GM19463 (cell line): ENCODE data around the gene SURF4.
"Not testable (repeated sequence)": the region's sequence is repeated elsewhere in the genome, so short reads cannot be mapped to it uniquely, and the experiment has no call there.

Experiments used
- ATAC-seq: cut with Tn5 transposase; IDR thresholded peaks from one replicate; pipeline ENCODE4 v1.9.1; 2021; ENCODE audit warnings: mild to moderate bottlenecking, moderate library complexity; ENCODE audit not compliant: unreplicated experiment

Gene SURF4

DNA sequence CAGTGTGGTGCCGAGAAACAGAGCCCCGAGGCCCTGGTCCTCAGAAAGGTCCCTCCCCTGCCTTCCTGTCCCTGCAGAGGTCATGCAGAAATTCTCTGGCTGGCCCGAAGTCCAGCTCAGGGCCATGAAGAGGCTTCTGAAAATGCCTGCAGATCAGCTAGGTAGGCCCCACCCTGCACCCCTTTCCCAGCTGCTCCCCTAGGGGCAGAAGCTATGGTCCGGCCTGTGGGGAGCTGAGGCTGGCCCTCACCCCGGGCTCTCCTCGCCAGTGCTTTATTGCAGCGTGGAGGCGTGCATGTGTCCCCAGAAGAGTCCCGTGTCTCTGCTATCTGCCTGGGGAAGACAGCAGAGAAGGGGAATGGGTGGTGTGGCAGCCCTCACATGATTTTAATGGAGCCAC, 22.0 kb upstream of the SURF4 start:
- ATAC-seq, result no peak

DNA sequence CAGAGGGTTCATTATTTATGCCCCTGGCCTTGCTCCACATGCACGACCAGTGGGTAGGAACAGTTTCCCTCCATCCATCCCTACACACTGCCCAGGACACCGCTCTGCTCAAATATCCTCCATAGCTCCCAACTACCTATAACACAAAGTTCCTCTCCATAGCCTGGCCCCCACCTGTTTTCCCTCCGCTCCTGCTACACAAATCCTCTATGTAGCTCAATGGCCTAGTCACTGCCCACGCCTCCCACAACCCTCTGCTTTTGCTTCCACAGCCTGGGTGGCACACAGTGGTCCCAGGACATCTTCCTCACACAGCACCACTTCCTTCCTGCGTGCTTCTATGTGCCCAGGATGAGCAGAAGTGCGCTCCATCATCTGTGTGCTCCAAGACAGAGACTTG, 21.5 kb upstream of the SURF4 start:
- no peak for ATAC-seq

DNA sequence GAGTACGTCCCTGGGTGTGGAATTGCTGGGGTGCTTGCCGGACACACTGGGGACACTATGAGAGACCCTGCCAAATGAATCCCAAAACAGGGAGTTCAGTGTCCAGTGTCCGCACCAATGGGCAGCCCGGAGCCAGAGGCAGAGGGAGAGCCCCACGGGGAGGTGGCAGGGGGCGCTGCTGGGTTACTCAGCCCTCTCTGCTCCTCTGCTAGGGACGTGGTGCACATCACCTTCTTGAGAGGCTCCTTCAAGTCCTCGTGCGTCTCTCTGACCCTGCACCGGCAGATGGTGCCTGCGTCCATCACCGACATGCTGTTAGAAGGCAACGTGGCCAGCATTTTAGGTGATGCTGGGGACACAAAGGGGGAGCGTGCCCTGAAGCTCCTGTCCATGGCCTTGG, 21.1 kb upstream of the SURF4 start:
- no peak for ATAC-seq

DNA sequence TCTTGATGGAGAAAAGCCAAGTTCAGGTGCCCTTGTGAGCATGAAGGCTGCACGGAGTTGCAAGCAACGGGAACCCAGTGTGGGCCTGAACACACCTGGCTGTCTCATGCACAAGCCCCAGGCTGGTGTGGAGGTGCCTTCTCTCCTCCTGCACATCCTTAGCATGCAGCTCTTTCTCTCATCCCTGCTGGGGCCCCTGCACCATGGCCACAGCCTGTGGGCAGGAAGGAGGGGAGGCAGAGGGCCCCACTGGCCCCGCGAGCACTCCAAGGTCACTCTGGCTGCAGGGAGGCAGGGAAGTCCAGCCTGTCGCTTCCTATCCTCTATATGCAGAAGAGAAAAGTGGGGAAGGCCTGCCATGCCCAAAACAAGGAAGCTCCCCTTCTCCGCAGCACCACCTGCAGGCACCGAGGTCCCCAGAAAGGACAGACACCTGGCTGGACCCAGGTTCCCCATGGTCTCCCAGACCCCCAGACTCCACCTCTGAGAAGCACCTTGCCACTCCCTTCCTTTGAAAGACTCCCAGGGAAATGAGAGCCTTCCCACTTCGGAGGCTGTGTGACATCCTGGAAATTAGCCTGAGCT, 18.9 kb upstream of the SURF4 start:
- ATAC-seq, result no peak

DNA sequence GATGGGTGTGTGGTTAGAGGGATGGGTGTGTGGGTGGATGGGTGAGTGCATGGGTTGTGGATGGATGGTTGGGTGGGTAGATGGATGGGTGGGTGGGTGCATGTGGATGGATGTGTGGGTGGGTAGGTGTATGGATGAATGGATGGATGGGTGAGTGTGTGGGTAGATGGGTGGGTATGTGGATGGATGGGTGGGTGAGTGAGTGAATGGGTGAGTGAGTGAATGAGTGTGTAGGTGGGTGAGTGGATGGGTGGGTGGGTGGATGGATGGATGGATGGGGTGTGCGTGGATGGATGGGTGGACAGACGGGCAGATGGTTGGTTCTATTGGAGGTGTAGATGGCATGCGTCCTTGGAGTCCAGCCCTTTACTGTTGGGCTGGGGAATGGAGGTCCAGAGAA, 17.5 kb upstream of the SURF4 start:
- ATAC-seq, result no peak

DNA sequence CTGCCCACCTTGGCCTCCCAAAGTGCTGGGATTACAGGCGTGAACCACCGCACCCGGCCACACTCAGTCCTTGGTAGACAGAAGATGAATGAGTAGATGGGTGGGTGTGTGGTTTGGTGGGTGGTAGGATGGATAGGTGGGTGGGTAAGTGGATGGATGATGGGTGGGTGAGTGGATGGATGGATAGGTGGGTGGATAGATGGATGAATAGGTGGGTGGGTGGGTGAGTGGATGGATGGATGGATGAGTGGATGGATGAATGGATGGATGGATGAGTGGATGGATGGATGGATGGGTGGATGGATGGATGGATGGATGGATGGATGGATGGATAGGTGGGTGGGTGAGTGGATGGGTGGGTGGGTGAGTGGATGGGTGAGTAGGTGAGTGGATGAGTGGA, 16.4 kb upstream of the SURF4 start:
- ATAC-seq, result not testable (repeated sequence)

DNA sequence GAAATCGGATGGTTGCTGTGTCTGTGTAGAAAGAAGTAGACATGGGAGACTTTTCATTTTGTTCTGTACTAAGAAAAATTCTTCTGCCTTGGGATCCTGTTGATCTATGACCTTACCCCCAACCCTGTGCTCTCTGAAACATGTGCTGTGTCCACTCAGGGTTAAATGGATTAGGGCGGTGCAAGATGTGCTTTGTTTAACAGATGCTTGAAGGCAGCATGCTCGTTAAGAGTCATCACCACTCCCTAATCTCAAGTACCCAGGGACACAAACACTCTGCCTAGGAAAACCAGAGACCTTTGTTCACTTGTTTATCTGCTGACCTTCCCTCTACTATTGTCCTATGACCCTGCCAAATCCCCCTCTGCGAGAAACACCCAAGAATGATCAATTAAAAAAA, 15.6 kb upstream of the SURF4 start:
- not testable (repeated sequence) for ATAC-seq

DNA sequence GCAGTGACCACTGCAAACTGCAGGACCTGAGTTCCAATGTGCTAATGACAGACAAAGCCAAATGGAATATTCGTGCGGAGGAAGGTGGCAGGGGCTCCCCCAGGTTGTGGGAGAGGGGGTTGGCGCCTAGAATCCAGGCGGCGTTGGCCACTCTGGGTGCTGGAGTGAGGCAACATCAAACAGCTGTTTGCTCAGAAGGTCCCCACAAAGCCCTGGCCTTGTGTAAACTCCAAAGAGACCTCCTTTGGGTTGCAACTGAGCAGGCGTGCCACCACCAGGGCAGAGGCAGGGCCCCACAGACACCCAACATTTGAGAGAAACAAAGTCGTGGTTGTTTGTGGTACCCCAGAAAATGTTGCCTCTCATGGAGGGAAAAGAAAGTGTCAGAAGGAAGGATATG, 14.9 kb upstream of the SURF4 start:
- no peak for ATAC-seq

DNA sequence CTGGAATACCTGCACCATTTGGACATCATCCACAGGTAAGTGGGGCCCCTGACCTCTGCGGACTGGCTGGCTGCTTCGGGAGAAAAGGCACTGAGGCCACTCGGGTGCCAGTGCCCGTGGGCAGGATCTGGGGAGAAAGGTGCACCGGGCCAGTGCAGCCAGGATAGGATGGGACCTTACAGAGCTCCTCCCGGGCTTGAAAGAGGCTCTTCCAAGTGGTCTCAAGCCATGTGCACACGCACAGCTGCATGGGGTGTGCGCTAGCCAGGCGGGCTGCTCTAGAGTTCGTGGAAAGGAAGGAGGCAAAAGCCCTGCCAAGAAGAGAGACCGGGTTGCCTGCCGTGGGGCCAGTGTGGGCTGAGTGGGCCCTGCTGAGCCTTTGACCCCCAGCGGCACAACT, 13.7 kb upstream of the SURF4 start:
- ATAC-seq, result no peak

DNA sequence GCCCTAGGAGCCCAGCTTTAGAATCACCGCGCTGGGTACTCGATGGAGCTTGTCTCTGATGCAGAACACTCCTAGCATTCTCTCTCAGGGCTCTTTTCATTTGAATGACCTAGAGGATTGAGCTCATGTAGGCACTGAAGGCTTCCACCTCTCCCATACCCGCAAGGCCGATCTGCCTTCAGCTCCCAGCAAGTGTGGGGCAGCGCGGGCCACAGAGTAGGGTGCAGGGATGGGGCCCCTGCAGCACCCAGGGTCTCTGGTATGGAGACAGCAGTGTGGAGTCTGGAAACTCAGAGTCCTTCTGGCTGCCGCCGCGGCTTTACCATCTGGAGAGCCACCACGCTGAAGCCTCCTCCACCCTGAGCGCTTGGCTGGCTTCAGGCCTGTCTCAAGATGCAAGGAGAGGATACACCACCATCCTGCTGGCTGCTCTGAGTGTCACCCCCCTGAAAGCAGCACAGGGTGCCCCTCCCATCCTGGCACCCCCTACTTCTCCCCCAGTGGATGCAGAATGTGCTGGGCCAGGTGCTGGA, 13.2 kb upstream of the SURF4 start:
- ATAC-seq, result no peak

DNA sequence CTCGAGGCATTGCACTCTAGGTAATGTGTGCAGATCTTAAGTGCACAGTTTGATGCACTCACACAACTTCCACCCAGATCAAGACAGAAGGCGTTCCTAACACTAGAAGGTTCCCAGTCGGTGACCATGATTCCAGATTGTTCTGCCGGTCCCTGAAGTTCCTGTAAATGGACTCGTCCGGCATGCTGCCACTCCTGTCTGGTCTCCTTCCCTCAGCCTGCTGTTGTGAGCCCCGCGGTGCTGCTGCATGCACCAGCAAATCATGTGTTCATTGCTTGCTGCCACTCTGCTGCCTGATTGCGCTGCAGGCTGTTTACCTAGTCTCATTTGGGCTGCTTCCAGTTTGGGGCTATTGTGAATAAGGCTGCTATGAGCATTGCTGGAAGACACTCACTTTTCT, 11.8 kb upstream of the SURF4 start:
- ATAC-seq, result no peak

DNA sequence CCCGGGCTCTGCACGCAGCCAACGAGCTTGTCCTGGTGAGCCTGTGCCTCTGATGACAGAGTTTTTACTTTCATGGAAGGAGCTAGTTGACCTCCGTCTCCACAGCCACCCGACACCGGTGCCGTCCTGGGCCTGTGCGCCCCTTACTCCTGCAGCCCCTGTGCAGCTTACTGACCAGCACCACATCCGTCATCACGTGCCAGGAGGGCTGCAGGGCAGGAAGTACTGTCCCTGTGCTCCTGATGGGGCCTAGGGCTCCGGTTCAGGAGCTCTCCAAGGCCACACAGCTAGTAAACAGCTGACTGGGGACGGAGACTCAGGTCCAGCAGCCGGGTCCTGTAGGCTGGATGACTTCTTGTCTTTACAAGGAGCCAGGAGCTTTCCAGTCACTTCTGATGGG, 10.5 kb upstream of the SURF4 start:
- ATAC-seq, result no peak

DNA sequence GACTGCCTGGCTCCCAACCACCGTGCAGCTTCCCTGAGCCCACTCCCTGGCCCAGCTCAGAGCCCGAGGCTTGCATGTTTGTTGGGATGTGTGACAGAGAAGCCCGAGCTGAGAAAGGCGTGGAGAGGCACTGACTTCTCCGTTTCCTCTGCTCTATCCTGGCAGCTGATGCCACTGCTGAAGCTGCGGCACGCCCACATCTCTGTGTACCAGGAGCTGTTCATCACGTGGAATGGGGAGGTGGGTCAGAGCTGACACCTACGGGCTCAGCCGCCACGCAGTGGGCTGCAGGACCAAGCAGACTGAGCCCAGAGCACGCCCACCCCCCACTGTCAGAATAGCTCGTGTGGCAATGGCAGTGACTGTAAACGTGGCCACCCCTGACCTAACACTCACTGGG, 9.6 kb upstream of the SURF4 start:
- no peak for ATAC-seq

DNA sequence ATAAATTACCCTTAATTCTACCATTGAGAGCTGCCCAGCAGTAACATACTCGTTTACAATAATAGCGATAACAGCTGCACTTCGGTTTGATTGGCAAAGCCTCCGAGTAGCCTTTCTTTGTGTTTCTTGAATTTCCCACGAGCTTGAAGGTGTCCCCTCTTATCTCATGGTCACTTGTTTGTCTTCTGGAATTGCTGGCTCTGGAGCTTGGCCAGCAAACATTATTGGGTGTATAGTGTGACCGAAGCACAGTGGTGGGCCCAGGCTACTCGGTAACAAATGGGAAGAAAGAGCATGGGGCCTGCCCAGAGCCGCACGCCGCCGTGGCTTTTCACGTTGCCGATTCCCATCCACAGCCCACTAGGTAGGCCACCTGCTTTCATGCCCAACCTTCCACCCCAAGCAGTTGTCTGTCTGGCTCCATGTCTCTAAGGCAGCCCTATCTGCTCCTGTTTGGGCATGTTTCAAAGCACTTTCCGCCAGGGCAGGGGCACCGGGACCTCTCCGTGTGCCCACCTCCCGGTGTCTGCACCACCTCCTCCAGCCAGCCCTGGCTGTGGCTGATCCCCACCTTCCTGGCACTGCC, 9.0 kb upstream of the SURF4 start:
- ATAC-seq, result no peak

DNA sequence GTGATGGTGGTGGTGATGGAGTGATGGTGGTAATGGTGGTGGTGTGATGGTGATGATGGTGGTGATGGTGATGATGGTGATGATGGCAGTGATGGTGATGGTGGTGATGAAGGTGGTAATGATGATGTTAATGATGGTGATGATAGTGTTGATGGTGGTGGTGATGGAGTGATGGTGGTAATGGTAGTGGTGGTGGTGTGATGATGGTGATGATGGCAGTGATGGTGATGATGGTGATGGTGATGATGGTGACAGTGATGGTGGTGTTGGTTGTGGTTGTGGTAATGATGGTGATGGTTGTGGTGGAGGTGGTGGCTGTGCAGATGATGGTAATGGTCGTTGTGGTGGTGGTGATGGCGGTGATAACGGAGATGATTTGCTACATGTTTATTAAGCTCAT, 7.6 kb upstream of the SURF4 start:
- ATAC-seq, result no peak

DNA sequence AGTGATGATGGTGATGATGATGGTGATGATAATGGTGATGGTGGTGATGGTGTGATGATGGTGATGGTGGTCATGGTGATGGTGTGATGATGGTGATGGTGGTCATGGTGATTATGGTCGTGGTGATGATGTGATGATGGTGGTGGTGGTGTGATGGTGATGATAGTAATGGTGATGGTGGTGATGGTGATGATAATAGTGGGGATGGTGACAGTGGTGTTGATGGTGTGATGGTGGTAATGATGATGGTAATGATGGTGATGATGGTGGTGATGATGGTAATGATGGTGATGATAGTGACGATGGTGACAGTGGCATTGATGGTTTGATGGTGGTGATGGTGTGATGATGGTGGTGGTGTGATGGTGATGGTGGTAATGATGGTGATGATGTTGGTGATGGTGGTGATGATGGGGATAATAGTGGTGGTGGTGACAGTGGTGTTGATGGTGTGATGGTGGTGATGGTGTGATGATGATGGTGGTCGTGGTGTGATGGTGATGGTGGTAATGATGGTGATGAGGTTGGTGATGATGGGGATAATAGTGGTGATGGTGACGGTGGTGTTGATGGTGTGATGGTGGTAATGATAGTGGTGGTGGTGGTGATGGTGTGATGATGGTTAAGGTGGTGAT, 6.8 kb upstream of the SURF4 start:
- no peak for ATAC-seq

DNA sequence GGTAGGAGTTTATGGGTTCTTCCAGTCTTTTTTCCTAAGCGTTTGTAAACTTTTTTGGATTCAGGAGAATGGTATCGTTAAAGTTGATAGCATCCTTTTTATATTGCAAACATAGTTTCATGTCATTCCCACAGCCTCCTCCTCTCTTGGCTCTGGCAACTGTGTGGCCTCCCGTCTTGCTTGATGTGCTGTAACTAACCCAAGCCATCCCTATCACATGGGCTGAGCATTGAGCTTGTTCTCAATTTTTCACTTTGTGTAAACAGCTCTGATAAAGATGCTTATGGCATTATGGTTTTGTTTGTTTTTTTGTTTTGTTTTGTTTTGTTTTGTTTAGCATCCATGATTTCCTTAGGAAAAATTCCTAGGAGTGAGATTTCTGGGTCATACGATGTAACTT, 4.9 kb upstream of the SURF4 start:
- ATAC-seq, result no peak

DNA sequence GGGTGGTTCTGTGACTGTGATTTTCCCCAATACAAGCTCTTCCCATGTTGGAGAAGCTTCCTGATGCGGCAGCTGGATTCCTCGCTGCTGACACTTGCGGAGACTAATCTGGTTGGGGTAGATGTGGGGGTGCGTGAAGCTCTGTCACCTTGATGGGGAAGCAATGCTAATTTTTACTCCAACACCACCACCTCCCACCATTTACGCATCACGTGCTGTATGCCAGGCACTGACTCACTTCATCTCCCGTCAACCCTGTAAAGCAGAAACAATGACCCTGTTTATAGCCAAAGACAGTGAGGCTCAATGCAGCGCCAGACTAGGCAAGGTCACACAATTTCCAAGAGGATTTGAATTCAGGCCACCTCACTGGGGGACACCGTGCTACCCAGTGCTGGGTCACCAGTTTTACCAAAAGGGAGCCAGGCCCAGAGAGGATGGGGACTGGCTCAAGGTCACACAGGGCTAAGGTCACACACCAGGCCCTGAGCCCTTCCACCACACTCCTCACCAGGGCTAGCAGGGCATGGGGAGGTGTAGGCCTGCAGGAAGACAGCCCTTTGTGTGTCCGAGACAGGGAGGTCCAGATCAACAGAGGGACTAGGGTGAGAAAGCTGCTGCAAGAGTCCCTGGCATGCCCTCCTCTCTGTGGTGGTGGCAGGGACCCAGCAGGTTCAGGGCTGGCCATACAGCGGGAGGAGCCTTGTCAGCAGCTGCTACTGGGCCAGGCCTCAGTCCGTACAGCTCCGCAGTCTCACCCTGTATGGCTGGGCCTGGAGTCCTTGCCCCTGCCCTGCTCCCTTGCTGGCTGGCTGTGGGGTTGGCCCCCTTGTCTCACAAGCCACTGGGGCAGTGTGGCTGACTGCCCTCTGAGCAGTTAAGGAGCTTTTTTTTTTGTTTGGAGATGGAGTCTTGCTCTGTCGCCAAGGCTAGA, 3.6 kb upstream of the SURF4 start:
- ATAC-seq, result no peak

DNA sequence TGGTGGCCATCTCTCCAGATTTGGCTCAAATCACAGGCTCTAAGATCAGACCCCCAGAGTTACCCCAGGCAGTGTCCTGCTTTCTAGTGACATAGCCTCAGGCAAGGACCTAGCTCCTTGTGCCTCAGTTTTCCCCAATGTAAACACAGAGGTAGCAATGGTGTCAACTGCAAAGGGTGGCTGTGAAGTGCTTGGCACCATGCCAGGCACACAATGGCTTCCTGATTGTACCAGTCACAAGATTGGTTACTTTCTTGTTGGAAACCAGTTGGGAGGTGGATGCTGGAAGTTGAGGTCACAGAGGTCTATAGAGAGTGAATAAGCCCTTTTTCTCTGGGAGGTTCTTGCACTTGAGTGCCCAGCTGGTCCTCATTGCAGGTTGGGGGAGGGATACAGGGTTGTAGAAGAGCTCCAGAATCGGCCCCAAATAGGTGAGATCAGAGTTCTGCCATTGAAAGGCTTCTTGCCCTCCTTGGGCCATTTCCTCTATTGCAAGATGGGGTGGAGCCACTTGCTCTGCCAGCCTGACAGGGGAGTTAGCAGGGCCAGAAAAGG, 2.6 kb upstream of the SURF4 start:
- no peak for ATAC-seq

DNA sequence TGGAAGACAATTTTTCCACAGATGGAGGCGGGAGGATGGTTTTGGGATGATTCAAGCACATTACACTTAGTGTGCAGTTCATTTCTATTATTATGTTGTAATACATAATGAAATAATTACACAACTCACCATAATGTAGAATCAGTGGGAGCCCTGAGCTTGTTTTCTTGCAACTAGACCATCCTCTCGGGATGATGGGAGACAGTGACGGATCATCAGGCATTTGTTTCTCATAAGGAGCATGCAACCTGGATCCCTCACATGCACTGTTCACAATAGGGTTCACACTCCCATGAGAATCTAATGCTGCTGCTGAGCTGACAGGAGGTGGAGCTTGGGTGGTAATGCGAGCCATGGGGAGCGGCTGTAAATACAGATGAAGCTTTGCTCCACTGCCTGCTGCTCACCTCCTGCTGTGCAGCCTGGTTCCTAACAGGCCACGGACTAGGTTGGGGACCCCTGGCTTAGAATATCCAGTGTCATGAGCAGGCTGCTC, 1.9 kb upstream of the SURF4 start:
- no peak for ATAC-seq

DNA sequence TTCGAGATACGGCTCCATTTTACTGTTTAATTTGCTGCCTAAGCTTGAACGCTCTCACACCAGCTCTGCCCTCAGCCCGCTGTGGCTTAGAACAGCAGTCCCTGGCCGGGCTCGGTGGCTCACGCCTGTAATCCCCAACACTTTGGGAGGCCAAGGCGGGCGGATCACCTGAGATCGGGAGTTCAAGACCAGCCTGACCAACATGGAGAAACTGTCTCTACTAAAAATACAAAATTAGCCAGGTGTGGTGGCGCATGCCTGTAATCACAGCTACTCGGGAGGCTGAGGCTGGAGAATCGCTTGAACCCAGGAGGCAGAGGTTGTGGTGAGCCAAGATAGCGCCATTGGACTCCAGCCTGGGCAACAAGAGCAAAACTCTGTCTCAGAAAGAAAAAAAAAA, 1.4 kb upstream of the SURF4 start:
- not testable (repeated sequence) for ATAC-seq
